Caco-2 (cell line): ENCODE measurements around the gene PDE9A. TPM values are rescaled to one million over a fixed set of nuclear protein-coding genes. Genes with fewer than 3 reads are reported as not detected.

Source experiments
- Bru-seq: library from RNA; stranded (reverse); fragments of 400-500 nt; gene quantifications from one replicate; lab custom pipeline; 2021; lab: Mats Ljungman, UMichigan
- BruChase-seq, 2 experiments: library from RNA; stranded (reverse); fragments of 400-500 nt; gene quantifications; one replicate each; lab custom pipeline; 2021; lab: Mats Ljungman, UMichigan
- BruUV-seq: library from RNA; stranded (reverse); fragments of 400-500 nt; replicated peaks from 2 replicates; lab custom pipeline; 2021; lab: Mats Ljungman, UMichigan
- CTCF ChIA-PET: fragments of 300-600 bp; sonication (Branson Sonifier 250); formaldehyde crosslinking; loops from one replicate; lab custom pipeline; 2022; ENCODE audit warnings: antibody characterized with exemption; lab: Charles Lee
- POLR2A ChIA-PET: fragments of 300-600 bp; sonication (Branson Sonifier 250); formaldehyde crosslinking; loops from one replicate; lab custom pipeline; 2022; ENCODE audit warnings: antibody characterized with exemption; lab: Charles Lee
- DNase-seq, 2 experiments: peaks; one replicate each; pipeline versions ENCODE4 v3.0.0 to v3.0.0-alpha.2; 2020 to 2022
- H3K27me3 ChIP-seq: replicated peaks from 2 replicates; pipeline ENCODE4 v1.6.0; 2011; ENCODE audit warnings: low read length; ENCODE audit not compliant: control insufficient read depth, insufficient read depth
- H3K36me3 ChIP-seq: 2 replicates; pipeline ENCODE4 v1.5.1; 2011; ENCODE audit warnings: low read length; ENCODE audit not compliant: control insufficient read depth, insufficient read depth
- H3K4me1 ChIP-seq: fragments of 250-450 bp; sonication (Bioruptor Pico); 2 replicates; pipeline ENCODE4 v1.5.1; 2020; ENCODE audit warnings: mild to moderate bottlenecking
- H3K4me3 ChIP-seq: 2 replicates; pipeline ENCODE4 v1.5.1; 2011; ENCODE audit warnings: low read depth, mild to moderate bottlenecking, control low read depth, low read length
- H3K9me3 ChIP-seq: fragments of 250-450 bp; sonication (Bioruptor Pico); 2 replicates; pipeline ENCODE4 v1.5.1; 2020; ENCODE audit warnings: mild to moderate bottlenecking, moderate library complexity
- H3K27ac Mint-ChIP-seq: one replicate; pipeline ENCODE4 v1.8.0; 2022; ENCODE audit warnings: mixed read lengths; ENCODE audit not compliant: unreplicated experiment
- H3K27me3 Mint-ChIP-seq: one replicate; pipeline ENCODE4 v1.8.0; 2022; ENCODE audit warnings: mixed read lengths; ENCODE audit not compliant: insufficient read depth, unreplicated experiment
- H3K36me3 Mint-ChIP-seq: one replicate; pipeline ENCODE4 v1.8.0; 2022; ENCODE audit warnings: mild to moderate bottlenecking, mixed read lengths; ENCODE audit not compliant: insufficient read depth, unreplicated experiment
- H3K4me1 Mint-ChIP-seq: one replicate; pipeline ENCODE4 v1.8.0; 2022; ENCODE audit warnings: low read depth, mixed read lengths; ENCODE audit not compliant: unreplicated experiment
- H3K4me3 Mint-ChIP-seq: one replicate; pipeline ENCODE4 v1.8.0; 2022; ENCODE audit warnings: mild to moderate bottlenecking, moderate library complexity, mixed read lengths; ENCODE audit not compliant: unreplicated experiment
- H3K9me3 Mint-ChIP-seq: one replicate; pipeline ENCODE4 v1.8.0; 2022; ENCODE audit warnings: mixed read lengths; ENCODE audit not compliant: unreplicated experiment
- intact Hi-C: fragments of 100-400 bp; cut with micrococcal nuclease; formaldehyde crosslinking; loops from one replicate; pipeline ENCODE4 v1.10.0; 2022; ENCODE audit not compliant: unreplicated experiment
- long read RNA-seq: library from polyadenylated mRNA; stranded (forward); transcript quantifications from one replicate; pipeline ENCODE4 v2.0.0, GENCODE V29; 2022
- total RNA-seq: library from RNA; stranded (reverse); gene quantifications from 2 replicates; pipeline ENCODE4 v1.2.3, GENCODE V29; 2022
- TF ChIP-seq, protein P1 (sequence below), 2 experiments: fragments of 200-600 bp in 1 of 2; IDR thresholded peaks; 1 replicate in 1 of 2; 2 replicates in 1 of 2; pipeline versions ENCODE4 v1.5.1 to v1.8.0; 2011 to 2022; ENCODE audit warnings: antibody characterized with exemption in 1 of 2, control low read depth in 1 of 2, inconsistent platforms in 1 of 2, low read depth in 1 of 2, low read length in 1 of 2, mild to moderate bottlenecking in 1 of 2, moderate library complexity in 1 of 2; ENCODE audit not compliant: insufficient read depth in 1 of 2, severe bottlenecking in 1 of 2, unreplicated experiment in 1 of 2

Gene PDE9A
- total RNA-seq = 9.7 and 10.5 TPM in 2 replicates
- percentile 53 among the genes with signal in this experiment for Bru-seq, nascent RNA
- BruChase-seq, experiment 1, labeled RNA remaining after a 2-hour chase = percentile 50 among the genes with signal in this experiment
- percentile 49 among the genes with signal in this experiment for BruChase-seq, experiment 2, labeled RNA remaining after a 6-hour chase
- long read RNA-seq, partial matches to known transcripts = 8 of 16 reads
- long read RNA-seq, other reads (novel, unspliced or antisense) = 3 of 16 reads

DNA sequence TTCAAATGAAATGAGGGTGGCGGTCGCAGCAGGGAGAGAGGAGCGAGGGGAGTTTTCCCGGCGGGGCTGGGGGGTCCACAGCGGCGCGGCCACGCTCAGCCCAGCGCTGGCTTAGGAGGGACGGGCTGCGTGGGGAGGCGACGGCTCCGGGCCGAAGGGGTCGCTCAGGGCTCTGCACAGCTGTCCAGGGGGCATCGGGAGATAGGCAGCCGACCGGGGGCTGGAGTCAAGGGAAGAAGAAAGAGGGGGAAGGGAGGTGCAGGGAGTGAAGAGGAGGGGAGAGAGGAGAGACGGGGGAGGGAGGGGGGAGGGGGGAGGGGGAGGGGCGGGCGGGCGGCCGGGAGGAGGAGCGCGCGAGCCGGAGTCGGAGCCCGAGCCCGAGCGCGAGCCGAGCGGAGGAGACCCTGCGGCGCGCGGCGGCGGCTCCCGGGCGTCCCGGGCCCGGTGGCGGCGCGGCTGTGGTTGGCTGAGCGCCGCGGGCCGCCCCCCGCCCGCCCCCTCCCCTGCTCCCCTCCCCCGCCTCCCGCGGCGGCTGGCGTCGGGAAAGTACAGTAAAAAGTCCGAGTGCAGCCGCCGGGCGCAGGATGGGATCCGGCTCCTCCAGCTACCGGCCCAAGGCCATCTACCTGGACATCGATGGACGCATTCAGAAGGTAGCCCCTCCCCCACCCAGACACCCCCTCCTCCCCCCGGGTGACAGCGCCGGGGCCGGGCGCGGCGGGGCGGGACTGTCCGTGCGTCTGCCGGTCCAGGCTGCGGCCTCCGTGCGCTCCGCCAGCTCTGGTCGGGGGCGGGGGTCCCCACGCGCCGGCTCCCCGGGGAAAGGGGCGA is at the start of gene PDE9A:
Gene PDE9A (plus strand): TSS at position 391 of the 831 bp plus-strand sequence. CDS start 194 bp downstream, at position 585.
- Mint-ChIP-seq H3K27ac (peak within 1 kb of the TSS; percentile 53), H3K27me3 (no peaks in the 10 kb centered on the region), H3K4me1 (peaks cover 7% of the 10 kb centered on the region), H3K36me3 (peaks cover 7% of the 10 kb centered on the region), H3K9me3 (no peaks in the 10 kb centered on the region), H3K4me3 (peak within 1 kb of the TSS; percentile 70)
- Histone ChIP-seq H3K4me3 (peak within 1 kb of the TSS; percentile 82), H3K9me3 (no peaks in the 10 kb centered on the region), H3K36me3 (no peaks in the 10 kb centered on the region), H3K4me1 (peaks cover 8% of the 10 kb centered on the region), H3K27me3 (no peaks in the 10 kb centered on the region)
- no TSS peak for BruUV-seq
- DNase-seq = peak; percentile 67 to 68
- POLR2A ChIA-PET = no interaction called here
- TF ChIP-seq, protein P1, sequence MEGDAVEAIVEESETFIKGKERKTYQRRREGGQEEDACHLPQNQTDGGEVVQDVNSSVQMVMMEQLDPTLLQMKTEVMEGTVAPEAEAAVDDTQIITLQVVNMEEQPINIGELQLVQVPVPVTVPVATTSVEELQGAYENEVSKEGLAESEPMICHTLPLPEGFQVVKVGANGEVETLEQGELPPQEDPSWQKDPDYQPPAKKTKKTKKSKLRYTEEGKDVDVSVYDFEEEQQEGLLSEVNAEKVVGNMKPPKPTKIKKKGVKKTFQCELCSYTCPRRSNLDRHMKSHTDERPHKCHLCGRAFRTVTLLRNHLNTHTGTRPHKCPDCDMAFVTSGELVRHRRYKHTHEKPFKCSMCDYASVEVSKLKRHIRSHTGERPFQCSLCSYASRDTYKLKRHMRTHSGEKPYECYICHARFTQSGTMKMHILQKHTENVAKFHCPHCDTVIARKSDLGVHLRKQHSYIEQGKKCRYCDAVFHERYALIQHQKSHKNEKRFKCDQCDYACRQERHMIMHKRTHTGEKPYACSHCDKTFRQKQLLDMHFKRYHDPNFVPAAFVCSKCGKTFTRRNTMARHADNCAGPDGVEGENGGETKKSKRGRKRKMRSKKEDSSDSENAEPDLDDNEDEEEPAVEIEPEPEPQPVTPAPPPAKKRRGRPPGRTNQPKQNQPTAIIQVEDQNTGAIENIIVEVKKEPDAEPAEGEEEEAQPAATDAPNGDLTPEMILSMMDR (IDR thresholded peaks at IDR 0.05; ENCODE audit: insufficient read depth in 1 of 2, low read depth in 1 of 2, low read length in 1 of 2, severe bottlenecking in 1 of 2, unreplicated experiment in 1 of 2) = no peak
- intact Hi-C loops = no loop called here
- CTCF ChIA-PET = interaction anchor here (1.1 to 1.8 kb wide), 4 partner anchors 15 to 60 kb away, joined by 3 to 19 read pairs (median 6); no protein-coding TSS in a partner anchor

DNA sequence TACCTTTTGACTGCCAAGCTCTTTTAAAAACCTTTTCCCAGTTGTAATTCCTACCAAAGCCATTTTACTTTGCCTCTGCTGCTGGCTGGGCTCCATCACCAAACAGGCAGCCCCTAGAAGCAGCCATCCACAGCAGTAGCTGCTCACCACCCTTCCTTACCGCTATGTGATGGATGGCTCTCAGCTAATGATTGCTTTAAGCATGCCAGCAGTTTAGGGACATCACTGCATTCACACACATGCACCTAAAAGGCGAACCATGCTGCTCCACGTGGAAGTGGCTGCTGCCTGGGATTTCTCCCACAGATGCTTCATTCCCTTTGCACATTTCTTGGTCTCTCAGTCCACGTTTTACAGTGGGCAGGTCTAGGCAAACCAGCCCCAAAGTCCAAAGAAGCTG is 46.3 kb upstream of the PDE9A start:
- TF ChIP-seq, protein P1 (IDR thresholded peaks at IDR 0.05; ENCODE audit: insufficient read depth in 1 of 2, low read depth in 1 of 2, low read length in 1 of 2, severe bottlenecking in 1 of 2, unreplicated experiment in 1 of 2) = no peak
- ChIA-PET POLR2A (no interaction called here), CTCF (interaction anchor here (1.8 kb wide), 1 partner anchor 14 kb away, joined by 12 read pairs; no protein-coding TSS in a partner anchor)
- TSS peak; percentile 73 for BruUV-seq
- Histone ChIP-seq H3K27me3 (no peaks in the 10 kb centered on the region), H3K4me3 (no peak overlapping the region), H3K4me1 (peaks cover 29% of the 10 kb centered on the region), H3K36me3 (no peaks in the 10 kb centered on the region), H3K9me3 (peaks cover 16% of the 10 kb centered on the region; the same call in 1 of the 2 replicates)
- Mint-ChIP-seq H3K4me3 (peak overlapping the region; percentile 32), H3K36me3 (peaks cover 11% of the 10 kb centered on the region), H3K27me3 (no peaks in the 10 kb centered on the region), H3K27ac (peak overlapping the region; percentile 42), H3K4me1 (peaks cover 18% of the 10 kb centered on the region), H3K9me3 (peaks cover 16% of the 10 kb centered on the region)
- DNase-seq = no peak
- intact Hi-C loops = loop anchor here (10.0 kb wide), 1 partner anchor 1018 kb away; no protein-coding TSS in a partner anchor

DNA sequence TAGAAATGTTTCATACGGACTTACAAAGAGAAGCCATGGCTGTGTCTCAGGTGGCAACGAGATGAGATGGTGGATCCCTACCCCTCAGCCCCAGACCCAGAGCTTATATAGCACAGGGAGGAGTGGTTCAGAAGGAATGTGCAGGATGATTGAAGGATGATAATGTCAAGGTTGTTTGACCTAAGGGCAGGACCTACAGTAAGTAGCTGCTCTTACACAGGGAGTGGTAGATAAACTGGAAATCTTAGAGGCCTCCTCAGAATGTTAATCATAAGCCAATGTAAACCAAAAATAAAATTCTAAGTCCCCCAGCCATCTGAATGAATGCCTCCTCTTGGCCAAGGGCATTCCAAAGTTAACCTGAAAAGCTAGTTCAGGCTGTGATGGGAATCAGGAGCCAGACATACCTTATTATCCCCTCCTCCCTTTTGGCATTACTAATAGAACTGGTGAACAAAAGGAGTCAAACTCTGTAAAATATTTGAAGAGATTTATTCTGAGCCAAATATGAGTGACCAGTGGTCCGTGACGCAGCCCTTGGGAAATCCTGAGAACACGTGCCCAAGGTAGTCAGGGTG is 45.8 kb upstream of the PDE9A start:
- Mint-ChIP-seq H3K27ac (peak overlapping the region; percentile 42), H3K9me3 (peaks cover 16% of the 10 kb centered on the region), H3K4me1 (peaks cover 18% of the 10 kb centered on the region), H3K4me3 (peak overlapping the region; percentile 32), H3K36me3 (peaks cover 11% of the 10 kb centered on the region), H3K27me3 (no peaks in the 10 kb centered on the region)
- peak; percentile 49 to 64 for DNase-seq
- ChIA-PET POLR2A (no interaction called here), CTCF (interaction anchor here (1.8 kb wide), 1 partner anchor 14 kb away, joined by 12 read pairs; no protein-coding TSS in a partner anchor)
- Histone ChIP-seq H3K4me1 (peaks cover 29% of the 10 kb centered on the region), H3K36me3 (no peaks in the 10 kb centered on the region), H3K27me3 (no peaks in the 10 kb centered on the region), H3K9me3 (peaks cover 16% of the 10 kb centered on the region; the same call in 1 of the 2 replicates), H3K4me3 (no peak overlapping the region)
- no TSS peak for BruUV-seq
- intact Hi-C loops = loop anchor here (10.0 kb wide), 1 partner anchor 1017 kb away; no protein-coding TSS in a partner anchor
- TF ChIP-seq, protein P1 (IDR thresholded peaks at IDR 0.05; ENCODE audit: insufficient read depth in 1 of 2, low read depth in 1 of 2, low read length in 1 of 2, severe bottlenecking in 1 of 2, unreplicated experiment in 1 of 2) = no peak
